T-cell (primary cell): ENCODE data around the gene MAPKBP1. TPM values are rescaled to one million over a fixed set of nuclear protein-coding genes. Genes with fewer than 3 reads are reported as not detected.
A peak's percentile ranks its signal among the peaks of the same experiment; 100 is the strongest.

Source experiments
- ATAC-seq, 4 experiments: fragments of 200-7000 bp in 3 of 4; fragments of 150-1000 bp in 1 of 4; cut with Tn5 transposase; replicated peaks in 1 of 4; 1 replicate in 3 of 4; 2 replicates in 1 of 4; pipeline ENCODE4 v1.10.0; 2021; ENCODE audit warnings: moderate library complexity in 3 of 4, mild to moderate bottlenecking in 2 of 4, moderate number of reproducible peaks in 1 of 4
- CTCF ChIA-PET, 2 donors: fragments of 300-600 bp; sonication (Branson Sonifier 250); formaldehyde crosslinking; loops; one replicate each; lab custom pipeline; 2022; ENCODE audit warnings: antibody characterized with exemption in 2 of 2; lab: Charles Lee
- POLR2A ChIA-PET, 2 donors: fragments of 300-600 bp; sonication (Branson Sonifier 250); formaldehyde crosslinking; loops; one replicate each; lab custom pipeline; 2022; ENCODE audit warnings: antibody characterized with exemption in 2 of 2; lab: Charles Lee
- DNase-seq, 35 experiments: peaks; one replicate each; pipeline versions ENCODE4 v3.0.0 to v3.0.0-alpha.2; 2013 to 2023
- H3K27ac ChIP-seq: one replicate; pipeline ENCODE4 v1.5.1; 2013; ENCODE audit warnings: low read length
- H3K27me3 ChIP-seq, 2 experiments: replicated peaks in 1 of 2; 1 replicate in 1 of 2; 2 replicates in 1 of 2; pipeline versions ENCODE4 v1.6.1 to v1.7.0; 2013; ENCODE audit warnings: low read length in 1 of 2, mixed read lengths in 1 of 2; ENCODE audit not compliant: control insufficient read depth in 2 of 2, insufficient read depth in 2 of 2; ENCODE audit errors: extremely low read depth in 1 of 2
- H3K36me3 ChIP-seq, 2 donors: 1 replicate in 1 of 2; 2 replicates in 1 of 2; pipeline versions ENCODE4 v1.6.1 to v1.7.0; 2013; ENCODE audit warnings: low read length in 1 of 2; ENCODE audit not compliant: control insufficient read depth in 2 of 2, insufficient read depth in 1 of 2; ENCODE audit errors: extremely low read depth in 1 of 2
- H3K4me1 ChIP-seq, 2 experiments: 1 replicate in 1 of 2; 2 replicates in 1 of 2; pipeline versions ENCODE4 v1.6.1 to v1.7.0; 2013; ENCODE audit warnings: low read length in 2 of 2, mixed read lengths in 1 of 2; ENCODE audit not compliant: insufficient read depth in 2 of 2, control insufficient read depth in 1 of 2; ENCODE audit errors: extremely low read depth in 1 of 2
- H3K4me3 ChIP-seq, 2 donors: 1 replicate in 1 of 2; 2 replicates in 1 of 2; pipeline versions ENCODE4 v1.5.1 to v1.7.0; 2013; ENCODE audit warnings: mild to moderate bottlenecking in 2 of 2, low read length in 1 of 2, moderate library complexity in 1 of 2; ENCODE audit not compliant: control insufficient read depth in 1 of 2; ENCODE audit errors: extremely low read depth in 1 of 2
- H3K9me3 ChIP-seq: 2 replicates; pipeline ENCODE4 v1.7.0; 2013
- H3K27ac Mint-ChIP-seq, 2 donors: one replicate each; pipeline ENCODE4 v1.8.0; 2020 to 2021; ENCODE audit warnings: mild to moderate bottlenecking in 2 of 2, mixed read lengths in 2 of 2
- H3K27me3 Mint-ChIP-seq, 2 donors: one replicate each; pipeline ENCODE4 v1.8.0; 2021 to 2022; ENCODE audit warnings: mixed read lengths in 2 of 2
- H3K36me3 Mint-ChIP-seq: one replicate; pipeline ENCODE4 v1.8.0; 2021; ENCODE audit warnings: mixed read lengths
- H3K4me1 Mint-ChIP-seq, 3 donors: one replicate each; pipeline ENCODE4 v1.8.0; 2020 to 2022; ENCODE audit warnings: mixed read lengths in 3 of 3, mild to moderate bottlenecking in 1 of 3
- H3K4me3 Mint-ChIP-seq, 3 donors: one replicate each; pipeline ENCODE4 v1.8.0; 2020 to 2022; ENCODE audit warnings: mild to moderate bottlenecking in 3 of 3, mixed read lengths in 3 of 3, moderate library complexity in 3 of 3
- H3K9me3 Mint-ChIP-seq, 3 donors: one replicate each; pipeline ENCODE4 v1.8.0; 2020 to 2022; ENCODE audit warnings: mixed read lengths in 3 of 3
- WGBS: methylation state at CpG from one replicate; pipeline ENCODE4 v1.1.5; 2013; ENCODE audit warnings: missing lambda C conversion rate; ENCODE audit not compliant: insufficient coverage; 5-methylcytosine and 5-hydroxymethylcytosine counted together
- total RNA-seq, 35 experiments: library from RNA in 6 of 35; stranded (reverse) in 6 of 35; fragments of 120-200 nt in 1 of 35; gene quantifications; one replicate each; pipeline versions ENCODE4 v1.2.1 to v1.2.4 and lab custom pipeline; 2013 to 2026

MAPKBP1 gene
- total RNA-seq, 5 donors from 2014 or later (not counting 1 experiment from before 2014, with no cell fraction given) = 37.0 to 44.8 (median 38.2) TPM

- Histone ChIP-seq H3K9me3 (no peaks in the 10 kb centered on the region), H3K4me1 (peaks cover 25 to 27% of the 10 kb centered on the region in 2 experiments), H3K36me3 (no peaks in the 10 kb centered on the region), H3K27ac (no peak overlapping the region), H3K27me3 (no peaks in the 10 kb centered on the region), H3K4me3 (no peak overlapping the region)
- H3K4me1 Mint-ChIP-seq = peaks cover 51 to 67% (median 62%) of the 10 kb centered on the region in 3 donors
- H3K27ac Mint-ChIP-seq = no peak overlapping the region
- H3K36me3 Mint-ChIP-seq = no peaks in the 10 kb centered on the region
- peak overlapping the region in 1 of 3 donors; percentile 51 for H3K4me3 Mint-ChIP-seq
- POLR2A ChIA-PET = interaction anchor here in 1 of 2 donors (0.6 kb wide), 1 partner anchor 504 kb away, joined by 3 read pairs; no protein-coding TSS in a partner anchor
- no peak for ATAC-seq
- WGBS = no CpG with 5 or more reads among the region's 5 CpGs
- CTCF ChIA-PET = no interaction called here
- DNase-seq = no peak
- H3K9me3 Mint-ChIP-seq = no peaks in the 10 kb centered on the region
- no peaks in the 10 kb centered on the region for H3K27me3 Mint-ChIP-seq
These were observed 17.8 kb downstream of the MAPKBP1 start for GRCh38 chr15:41792000-41792637.

DNA sequence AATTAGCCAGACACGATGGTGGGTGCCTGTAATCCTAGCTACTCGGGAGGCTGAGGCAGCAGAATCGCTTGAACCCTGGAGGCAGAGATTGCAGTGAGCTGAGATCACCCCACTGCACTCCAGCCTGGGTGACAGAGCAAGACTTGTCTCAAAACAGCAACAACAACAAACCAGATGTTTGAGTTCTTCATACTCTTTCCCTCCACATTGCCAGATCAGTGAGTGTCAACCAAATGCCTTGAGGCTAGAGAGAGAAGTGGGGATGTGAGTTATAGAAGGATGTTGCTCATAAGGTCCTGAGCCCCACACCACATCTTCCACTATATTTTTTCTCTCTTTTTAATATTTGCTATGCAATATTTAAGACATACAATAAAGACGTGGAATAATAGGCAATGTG lies 19.8 kb downstream of the MAPKBP1 start:
- Histone ChIP-seq H3K27ac (no peak overlapping the region), H3K4me1 (peaks cover 25 to 26% of the 10 kb centered on the region in 2 experiments), H3K9me3 (no peaks in the 10 kb centered on the region), H3K36me3 (no peaks in the 10 kb centered on the region), H3K4me3 (no peak overlapping the region), H3K27me3 (no peaks in the 10 kb centered on the region)
- Mint-ChIP-seq H3K4me1 (peaks cover 41 to 59% (median 53%) of the 10 kb centered on the region in 3 donors), H3K27ac (no peak overlapping the region), H3K9me3 (no peaks in the 10 kb centered on the region), H3K27me3 (no peaks in the 10 kb centered on the region), H3K36me3 (no peaks in the 10 kb centered on the region), H3K4me3 (no peak overlapping the region)
- no peak for DNase-seq
- WGBS = 100% methylated on average over 3 of the region's 4 CpGs
- ATAC-seq = no peak
- POLR2A ChIA-PET = no interaction called here
- CTCF ChIA-PET = interaction anchor here in 1 of 2 donors (0.8 kb wide), 1 partner anchor 17 kb away, joined by 4 read pairs; no protein-coding TSS in a partner anchor

- H3K9me3 Mint-ChIP-seq = no peaks in the 10 kb centered on the region
- Histone ChIP-seq H3K27me3 (no peaks in the 10 kb centered on the region), H3K4me3 (no peak overlapping the region), H3K9me3 (no peaks in the 10 kb centered on the region), H3K36me3 (peaks cover 0 to 12% of the 10 kb centered on the region in 2 donors), H3K27ac (no peak overlapping the region), H3K4me1 (peaks cover 10 to 11% of the 10 kb centered on the region in 2 experiments)
- no peak overlapping the region for H3K27ac Mint-ChIP-seq
- H3K36me3 Mint-ChIP-seq = peaks cover 8% of the 10 kb centered on the region
- WGBS = 83% methylated on average over 6 of the region's 10 CpGs
- no peak overlapping the region for H3K4me3 Mint-ChIP-seq
- DNase-seq = no peak
- POLR2A ChIA-PET = interaction anchor here (0.6 to 1.0 kb wide), 4 partner anchors 17 to 992 kb away, joined by 3 to 9 read pairs (median 4); no protein-coding TSS in a partner anchor
- H3K4me1 Mint-ChIP-seq = peaks cover 20 to 38% (median 31%) of the 10 kb centered on the region in 3 donors
- CTCF ChIA-PET = interaction anchor here (0.6 to 1.3 kb wide), 4 partner anchors 14 to 33 kb away, joined by 3 to 4 read pairs (median 3); partner anchors contain the start of gene MAPKBP1 (in 1 of the 2)
- no peaks in the 10 kb centered on the region for H3K27me3 Mint-ChIP-seq
- ATAC-seq = no peak
These were observed 21.9 kb downstream of the MAPKBP1 start for GRCh38 chr15:41795996-41796856.

GRCh38 chr15:41797201-41797944 lies 23.1 kb downstream of the MAPKBP1 start:
- H3K4me3 ChIP-seq = no peak overlapping the region
- no peak overlapping the region for H3K4me3 Mint-ChIP-seq
- no peaks in the 10 kb centered on the region for H3K27me3 Mint-ChIP-seq
- no peak overlapping the region for H3K27ac Mint-ChIP-seq
- no peaks in the 10 kb centered on the region for H3K9me3 Mint-ChIP-seq
- peaks cover 15 to 29% (median 20%) of the 10 kb centered on the region in 3 donors for H3K4me1 Mint-ChIP-seq
- peaks cover 0 to 12% of the 10 kb centered on the region in 2 donors for H3K36me3 ChIP-seq
- H3K9me3 ChIP-seq = no peaks in the 10 kb centered on the region
- H3K4me1 ChIP-seq = peaks cover 4 to 7% of the 10 kb centered on the region in 2 experiments
- ATAC-seq = no peak
- no CpG with 5 or more reads among the region's 8 CpGs for WGBS
- no peak overlapping the region for H3K27ac ChIP-seq
- DNase-seq = no peak
- peaks cover 8% of the 10 kb centered on the region for H3K36me3 Mint-ChIP-seq
- H3K27me3 ChIP-seq = no peaks in the 10 kb centered on the region
- CTCF ChIA-PET = interaction anchor here in 1 of 2 donors (1.3 kb wide), 2 partner anchors 13 to 24 kb away, joined by 3 to 4 read pairs; partner anchors contain the start of gene MAPKBP1
- POLR2A ChIA-PET = no interaction called here

DNA sequence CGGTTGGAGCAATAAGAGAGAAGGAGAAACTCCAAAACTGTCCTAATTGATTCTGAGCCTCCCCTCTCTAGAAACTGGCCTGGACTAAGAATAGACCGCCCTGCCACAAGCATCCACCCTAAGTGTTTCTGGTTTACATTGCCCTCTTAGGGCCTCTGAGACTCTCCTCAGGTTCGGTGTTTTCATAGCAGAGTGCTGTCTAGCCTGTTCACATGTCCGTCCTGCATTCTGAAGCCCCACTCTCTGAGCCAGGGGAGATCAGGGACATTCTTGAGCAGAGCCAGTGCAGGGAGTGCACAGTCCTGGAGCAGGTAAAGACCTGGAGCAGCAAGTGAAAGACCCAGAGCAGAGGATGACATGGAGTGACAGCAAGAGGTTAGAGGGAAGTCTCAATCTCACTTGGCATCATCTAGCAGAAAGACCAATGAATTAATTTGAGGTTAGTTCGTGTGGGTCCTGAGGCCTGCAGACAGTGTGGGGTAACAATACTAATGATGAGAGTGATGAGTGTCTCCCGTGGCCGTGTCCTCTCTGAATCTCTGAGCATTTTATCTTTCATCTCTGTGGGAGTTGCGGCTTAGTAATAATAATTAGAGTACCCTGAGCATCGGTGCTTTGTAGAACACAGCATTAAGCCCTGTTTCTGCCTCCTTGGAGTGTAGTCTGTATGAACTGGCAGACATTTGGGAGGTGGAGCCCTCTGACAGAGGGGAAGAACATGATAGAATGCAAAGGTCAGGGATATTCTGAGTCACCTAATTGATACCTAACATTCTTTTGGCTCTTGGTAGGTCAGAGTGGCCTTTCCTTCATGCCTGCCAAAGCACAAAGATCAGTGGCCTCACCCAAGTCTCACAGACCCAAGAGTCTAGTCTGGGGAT lies 24.6 kb downstream of the MAPKBP1 start:
- peaks cover 0 to 12% of the 10 kb centered on the region in 2 donors for H3K36me3 ChIP-seq
- no peak for DNase-seq
- Mint-ChIP-seq H3K9me3 (no peaks in the 10 kb centered on the region), H3K4me1 (peaks cover 15 to 29% (median 18%) of the 10 kb centered on the region in 3 donors), H3K27me3 (no peaks in the 10 kb centered on the region), H3K4me3 (no peak overlapping the region), H3K27ac (peak overlapping the region; percentile 12 to 55), H3K36me3 (peaks cover 8% of the 10 kb centered on the region)
- no peak overlapping the region for H3K4me3 ChIP-seq
- CTCF ChIA-PET = no interaction called here
- no peaks in the 10 kb centered on the region for H3K27me3 ChIP-seq
- H3K27ac ChIP-seq = no peak overlapping the region
- H3K4me1 ChIP-seq = peaks cover 4 to 7% of the 10 kb centered on the region in 2 experiments
- no peak for ATAC-seq
- no peaks in the 10 kb centered on the region for H3K9me3 ChIP-seq
- WGBS = 86% methylated on average over 3 of the region's 9 CpGs
- POLR2A ChIA-PET = interaction anchor here in 1 of 2 donors (0.6 kb wide), 1 partner anchor 12 kb away, joined by 7 read pairs; no protein-coding TSS in a partner anchor
